Neuronal stem cell (in vitro differentiated cells): ENCODE measurements around the gene VILL.

Source experiments
- DNase-seq: peaks from one replicate; pipeline ENCODE4 v3.0.0-alpha.2; 2013; ENCODE audit warnings: low spot score
- H2AFZ ChIP-seq: one replicate; pipeline ENCODE4 v1.6.1; 2013; ENCODE audit warnings: mild to moderate bottlenecking, low read length, inconsistent platforms
- H2AK5ac ChIP-seq: 2 replicates; pipeline ENCODE4 v1.6.1; 2013; ENCODE audit warnings: low read depth, mild to moderate bottlenecking, inconsistent platforms, low read length, moderate library complexity, mixed read lengths
- H2BK120ac ChIP-seq: 2 replicates; pipeline ENCODE4 v1.6.1; 2013; ENCODE audit warnings: low read depth, mild to moderate bottlenecking, inconsistent platforms, low read length, moderate library complexity, mixed read lengths
- H2BK12ac ChIP-seq: one replicate; pipeline ENCODE4 v1.6.1; 2013; ENCODE audit warnings: low read length, inconsistent platforms
- H2BK15ac ChIP-seq: 2 replicates; pipeline ENCODE4 v1.6.1; 2013; ENCODE audit warnings: mild to moderate bottlenecking, low read length, inconsistent platforms, mixed read lengths
- H2BK5ac ChIP-seq: one replicate; pipeline ENCODE4 v1.6.1; 2013; ENCODE audit warnings: inconsistent platforms, mild to moderate bottlenecking, low read length, moderate library complexity
- H3K14ac ChIP-seq: one replicate; pipeline ENCODE4 v1.6.1; 2013; ENCODE audit warnings: low read length, inconsistent platforms
- H3K18ac ChIP-seq: 2 replicates; pipeline ENCODE4 v1.6.1; 2013; ENCODE audit warnings: low read length, inconsistent platforms
- H3K23ac ChIP-seq: 2 replicates; pipeline ENCODE4 v1.6.1; 2013; ENCODE audit warnings: low read depth, mild to moderate bottlenecking, mixed read lengths, low read length, inconsistent platforms; ENCODE audit not compliant: poor library complexity
- H3K27ac ChIP-seq: replicated peaks from 3 replicates; pipeline ENCODE4 v1.5.1; 2013; ENCODE audit warnings: low read length, inconsistent platforms
- H3K27me3 ChIP-seq, 3 experiments: 2 replicates each; pipeline ENCODE4 v1.6.1; 2013; ENCODE audit warnings: low read length in 3 of 3, mild to moderate bottlenecking in 2 of 3, inconsistent platforms in 1 of 3, low read depth in 1 of 3, mixed read lengths in 1 of 3, moderate library complexity in 1 of 3; ENCODE audit not compliant: control insufficient read depth in 3 of 3, insufficient read depth in 3 of 3
- H3K36me3 ChIP-seq, 2 donors: replicated peaks in 1 of 2; 2 replicates each; pipeline ENCODE4 v1.6.1; 2013; ENCODE audit warnings: low read length in 2 of 2; ENCODE audit not compliant: control insufficient read depth in 2 of 2, insufficient read depth in 2 of 2
- H3K4ac ChIP-seq: 2 replicates; pipeline ENCODE4 v1.6.1; 2013; ENCODE audit warnings: inconsistent platforms, mild to moderate bottlenecking, low read length, moderate library complexity
- H3K4me1 ChIP-seq, 2 donors: 1 replicate in 1 of 2; 2 replicates in 1 of 2; pipeline ENCODE4 v1.6.1; 2013; ENCODE audit warnings: low read length in 2 of 2, low read depth in 1 of 2; ENCODE audit not compliant: control insufficient read depth in 2 of 2, insufficient read depth in 1 of 2
- H3K4me2 ChIP-seq: one replicate; pipeline ENCODE4 v1.6.1; 2013; ENCODE audit warnings: mild to moderate bottlenecking, low read length, inconsistent platforms; ENCODE audit not compliant: insufficient read depth, poor library complexity, severe bottlenecking
- H3K4me3 ChIP-seq, 2 donors: 2 replicates each; pipeline ENCODE4 v1.5.1; 2013; ENCODE audit warnings: low read length in 2 of 2, mild to moderate bottlenecking in 2 of 2, inconsistent platforms in 1 of 2, moderate library complexity in 1 of 2
- H3K79me1 ChIP-seq: one replicate; pipeline ENCODE4 v1.6.1; 2013; ENCODE audit warnings: low read depth, mild to moderate bottlenecking, inconsistent platforms, low read length, moderate library complexity
- H3K9ac ChIP-seq: one replicate; pipeline ENCODE4 v1.6.1; 2013; ENCODE audit warnings: mild to moderate bottlenecking, low read depth, low read length, inconsistent platforms; ENCODE audit not compliant: poor library complexity
- H3K9me3 ChIP-seq, 2 donors: replicated peaks in 1 of 2; 2 replicates each; pipeline versions ENCODE3 to v1.6.1; 2013; ENCODE audit warnings: low read length in 2 of 2, mild to moderate bottlenecking in 2 of 2, inconsistent platforms in 1 of 2, low read depth in 1 of 2, mixed read lengths in 1 of 2, moderate library complexity in 1 of 2; ENCODE audit not compliant: control insufficient read depth in 2 of 2, insufficient read depth in 1 of 2
- H4K8ac ChIP-seq: one replicate; pipeline ENCODE4 v1.6.1; 2013; ENCODE audit warnings: low read depth, mild to moderate bottlenecking, inconsistent platforms, low read length, moderate library complexity
- H4K91ac ChIP-seq: one replicate; pipeline ENCODE4 v1.6.1; 2013; ENCODE audit warnings: low read length, low read depth, mild to moderate bottlenecking, inconsistent platforms; ENCODE audit not compliant: poor library complexity
- WGBS, 2 donors: extraction: QIAGEN DNeasy Blood & Tissue Kit; methylation state at CpG; one replicate each; pipeline ENCODE4 v1.1.7; 2013; ENCODE audit warnings: missing lambda C conversion rate in 2 of 2, mixed read lengths in 1 of 2; ENCODE audit not compliant: insufficient read length in 2 of 2, insufficient replicate concordance in 1 of 2; ENCODE audit errors: extremely low coverage in 2 of 2; 5-methylcytosine and 5-hydroxymethylcytosine counted together

Gene VILL

DNA sequence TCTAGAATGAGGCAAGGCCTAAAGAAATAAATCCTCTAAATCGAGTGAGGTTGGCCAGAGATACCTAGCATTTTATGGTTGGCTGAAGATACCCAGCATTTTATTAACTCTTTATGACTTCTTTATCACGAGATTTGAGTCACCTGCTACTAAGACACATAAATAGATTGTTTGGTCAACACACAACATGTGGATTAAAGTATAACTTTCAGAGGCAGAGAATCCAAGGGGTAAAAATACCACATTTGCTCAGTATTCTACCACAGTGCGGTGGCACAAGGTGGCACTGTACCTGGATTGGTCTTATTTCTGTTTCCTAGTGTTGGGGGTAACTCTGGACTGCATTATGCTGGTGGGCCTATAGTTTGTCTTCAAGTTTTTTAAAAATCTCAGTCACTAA is 27.0 kb upstream of the VILL start:
- WGBS, 2 donors, result no CpG with 5 or more reads among the region's 3 CpGs
- Histone ChIP-seq H2BK12ac (no peak overlapping the region), H3K4ac (no peak overlapping the region), H3K27ac (no peak overlapping the region), H3K9me3 (no peaks in the 10 kb centered on the region), H3K4me1 (peaks cover 0 to 5% of the 10 kb centered on the region in 2 donors), H3K14ac (no peak overlapping the region), H3K4me2 (no peak overlapping the region), H3K79me1 (no peaks in the 10 kb centered on the region), H3K36me3 (peaks cover 4 to 11% of the 10 kb centered on the region in 2 donors), H2BK5ac (no peak overlapping the region), H4K8ac (no peak overlapping the region), H3K23ac (no peak overlapping the region), H2BK15ac (no peak overlapping the region), H3K18ac (no peak overlapping the region), H4K91ac (no peak overlapping the region), H2BK120ac (no peak overlapping the region), H2AFZ (no peak overlapping the region), H3K4me3 (no peak overlapping the region), H2AK5ac (no peak overlapping the region), H3K9ac (no peak overlapping the region), H3K27me3 (no peaks in the 10 kb centered on the region)
- no peak for DNase-seq

- H3K4me2 ChIP-seq, result no peak overlapping the region
- H3K9ac ChIP-seq, result no peak overlapping the region
- H3K18ac ChIP-seq, result no peak overlapping the region
- H2AK5ac ChIP-seq, result no peak overlapping the region
- no peak overlapping the region for H2BK5ac ChIP-seq
- H3K14ac ChIP-seq, result no peak overlapping the region
- no peak overlapping the region for H2BK120ac ChIP-seq
- H3K27ac ChIP-seq, result no peak overlapping the region
- peaks cover 0 to 5% of the 10 kb centered on the region in 2 donors for H3K4me1 ChIP-seq
- no peak overlapping the region for H3K4me3 ChIP-seq
- WGBS, 2 donors, result no CpG with 5 or more reads among the region's 3 CpGs
- H3K9me3 ChIP-seq, result no peaks in the 10 kb centered on the region
- DNase-seq, result no peak
- no peak overlapping the region for H4K8ac ChIP-seq
- H2BK12ac ChIP-seq, result no peak overlapping the region
- H3K36me3 ChIP-seq, result peaks cover 1 to 11% of the 10 kb centered on the region in 2 donors
- no peak overlapping the region for H3K23ac ChIP-seq
- H3K79me1 ChIP-seq, result no peaks in the 10 kb centered on the region
- no peak overlapping the region for H2BK15ac ChIP-seq
- H4K91ac ChIP-seq, result no peak overlapping the region
- no peaks in the 10 kb centered on the region for H3K27me3 ChIP-seq
- no peak overlapping the region for H3K4ac ChIP-seq
- no peak overlapping the region for H2AFZ ChIP-seq
These were observed 26.4 kb upstream of the VILL start for GRCh38 chr3:37964146-37964545.

- Histone ChIP-seq H4K8ac (no peak overlapping the region), H4K91ac (no peak overlapping the region), H3K14ac (no peak overlapping the region), H3K9ac (no peak overlapping the region), H3K18ac (no peak overlapping the region), H2BK5ac (no peak overlapping the region), H3K4me2 (no peak overlapping the region), H2BK12ac (no peak overlapping the region), H3K36me3 (peaks cover 1 to 12% of the 10 kb centered on the region in 2 donors), H2AFZ (no peak overlapping the region), H3K27me3 (no peaks in the 10 kb centered on the region), H3K9me3 (no peaks in the 10 kb centered on the region), H3K79me1 (no peaks in the 10 kb centered on the region), H2BK15ac (no peak overlapping the region), H2BK120ac (no peak overlapping the region), H2AK5ac (no peak overlapping the region), H3K4me1 (peaks cover 0 to 5% of the 10 kb centered on the region in 2 donors), H3K23ac (no peak overlapping the region), H3K4me3 (no peak overlapping the region), H3K4ac (no peak overlapping the region), H3K27ac (no peak overlapping the region)
- no CpG with 5 or more reads among the region's 1 CpG for WGBS, 2 donors
- no peak for DNase-seq
These were observed 25.9 kb upstream of the VILL start for GRCh38 chr3:37964716-37965115.

- no peak overlapping the region for H2BK12ac ChIP-seq
- H2BK120ac ChIP-seq, result no peak overlapping the region
- H3K4me1 ChIP-seq, result no peaks in the 10 kb centered on the region
- H4K8ac ChIP-seq, result no peak overlapping the region
- H3K27me3 ChIP-seq, result no peaks in the 10 kb centered on the region
- H3K18ac ChIP-seq, result no peak overlapping the region
- H2BK15ac ChIP-seq, result no peak overlapping the region
- no peak overlapping the region for H3K23ac ChIP-seq
- H3K14ac ChIP-seq, result no peak overlapping the region
- no peaks in the 10 kb centered on the region for H3K79me1 ChIP-seq
- peak overlapping the region; percentile 54 for H3K9ac ChIP-seq
- H3K36me3 ChIP-seq, result peaks cover 7 to 26% of the 10 kb centered on the region in 2 donors
- no peak overlapping the region for H2AFZ ChIP-seq
- H2BK5ac ChIP-seq, result no peak overlapping the region
- H3K27ac ChIP-seq, result no peak overlapping the region
- H3K4me2 ChIP-seq, result no peak overlapping the region
- peak; percentile 38 for DNase-seq
- no peak overlapping the region for H4K91ac ChIP-seq
- no peak overlapping the region for H3K4me3 ChIP-seq
- no CpG with 5 or more reads among the region's 7 CpGs for WGBS, 2 donors
- H2AK5ac ChIP-seq, result no peak overlapping the region
- no peaks in the 10 kb centered on the region for H3K9me3 ChIP-seq
- H3K4ac ChIP-seq, result no peak overlapping the region
These were observed 23.2 kb upstream of the VILL start for GRCh38 chr3:37967260-37967881.
